GM19351 (cell line): ENCODE data around the gene UVRAG.

ENCODE experiments used
- ATAC-seq: cut with Tn5 transposase; IDR thresholded peaks from one replicate; pipeline ENCODE4 v1.9.1; 2021; ENCODE audit warnings: mild to moderate bottlenecking, moderate library complexity; ENCODE audit not compliant: unreplicated experiment

The UVRAG gene

GRCh38 chr11:76156971-76157427 lies 342.0 kb downstream of the UVRAG start:
- no peak for ATAC-seq

DNA sequence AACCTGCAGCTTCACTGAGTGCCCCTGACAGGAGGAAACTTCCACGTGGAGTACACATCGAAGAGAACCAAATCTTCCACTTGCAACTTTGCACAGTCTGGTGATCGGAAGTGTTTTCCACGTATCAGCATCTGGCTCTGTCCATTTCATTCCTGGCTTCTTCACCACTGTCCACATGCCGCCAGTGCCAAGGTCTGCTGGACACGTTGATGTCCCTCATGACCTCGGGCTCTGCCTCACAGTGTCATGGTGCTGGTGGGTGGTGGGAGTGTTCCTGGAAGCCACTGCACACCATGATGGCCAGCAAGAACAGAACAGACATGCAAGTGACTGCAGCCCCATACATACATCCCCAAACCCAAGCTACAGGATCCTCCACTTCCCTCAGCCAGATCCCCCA lies 342.9 kb downstream of the UVRAG start:
- ATAC-seq: no peak

- no peak for ATAC-seq
Observed at GRCh38 chr11:76158394-76159302, 343.6 kb downstream of the UVRAG start.

DNA sequence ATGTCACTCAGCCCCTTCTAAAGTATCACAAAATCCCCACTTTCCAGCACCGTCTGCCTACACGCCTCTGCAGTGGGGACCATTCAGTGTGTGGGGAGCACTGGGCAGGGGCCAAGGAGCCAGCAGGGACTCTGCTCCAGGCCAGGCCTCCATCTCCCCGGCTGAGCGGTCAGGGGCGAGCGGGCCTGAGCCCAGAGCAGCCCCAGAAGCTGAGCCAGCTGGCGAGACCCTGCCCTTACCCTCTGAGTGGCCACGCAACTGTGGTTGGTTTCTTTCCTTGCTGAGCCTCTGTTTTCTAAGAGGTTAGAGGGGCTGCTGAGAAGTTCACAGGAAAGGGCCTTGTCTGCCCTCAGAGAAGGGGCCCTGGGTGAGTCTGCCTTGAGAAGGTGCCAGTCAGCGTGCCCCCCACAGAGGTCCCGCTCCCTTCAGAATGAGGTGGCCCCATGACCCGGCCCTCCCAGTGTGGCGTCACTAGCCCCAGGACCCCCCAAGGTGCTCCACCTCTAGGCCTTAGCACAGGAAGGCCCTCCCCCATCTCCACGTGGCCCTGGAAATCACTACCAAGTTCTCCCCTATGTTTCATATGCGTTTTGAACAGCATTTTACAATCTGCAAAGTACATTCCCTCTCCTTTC lies 344.4 kb downstream of the UVRAG start:
- ATAC-seq: no peak

DNA sequence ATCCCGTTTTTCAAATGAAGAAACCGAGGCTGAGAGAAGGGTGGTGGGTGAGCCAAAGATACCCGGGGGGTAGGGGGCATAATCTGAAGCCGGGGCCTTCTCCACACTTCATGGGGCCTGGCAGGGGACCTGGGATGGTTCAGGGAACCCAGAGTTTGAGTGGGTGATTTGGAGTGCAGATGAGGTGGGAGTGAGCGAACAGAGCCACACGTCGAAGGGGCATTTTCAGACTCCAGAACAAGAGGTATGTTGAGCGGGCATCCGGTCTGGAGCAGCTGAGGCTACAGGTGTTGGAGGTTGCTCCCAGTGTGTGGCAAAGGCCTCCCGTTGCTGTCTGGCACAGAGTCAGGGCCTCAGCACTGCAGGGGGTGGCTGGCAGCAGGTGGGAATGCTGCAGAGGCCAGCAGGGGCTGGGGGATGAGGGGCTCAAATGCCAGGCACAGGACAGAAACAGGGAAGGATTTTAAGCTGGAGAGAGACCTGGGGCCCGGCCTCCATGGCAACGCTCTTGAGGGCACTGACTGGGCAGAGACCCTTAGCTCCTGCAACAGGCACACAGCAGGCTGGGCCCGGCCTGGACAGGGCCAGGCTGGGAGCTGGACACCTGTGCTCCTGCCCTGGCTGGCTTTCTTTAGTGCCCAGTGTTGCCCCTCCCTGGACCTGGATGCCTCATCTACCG lies 345.1 kb downstream of the UVRAG start:
- ATAC-seq: no peak

- ATAC-seq: no peak
Observed at GRCh38 chr11:76160856-76161255, 345.8 kb downstream of the UVRAG start.

DNA sequence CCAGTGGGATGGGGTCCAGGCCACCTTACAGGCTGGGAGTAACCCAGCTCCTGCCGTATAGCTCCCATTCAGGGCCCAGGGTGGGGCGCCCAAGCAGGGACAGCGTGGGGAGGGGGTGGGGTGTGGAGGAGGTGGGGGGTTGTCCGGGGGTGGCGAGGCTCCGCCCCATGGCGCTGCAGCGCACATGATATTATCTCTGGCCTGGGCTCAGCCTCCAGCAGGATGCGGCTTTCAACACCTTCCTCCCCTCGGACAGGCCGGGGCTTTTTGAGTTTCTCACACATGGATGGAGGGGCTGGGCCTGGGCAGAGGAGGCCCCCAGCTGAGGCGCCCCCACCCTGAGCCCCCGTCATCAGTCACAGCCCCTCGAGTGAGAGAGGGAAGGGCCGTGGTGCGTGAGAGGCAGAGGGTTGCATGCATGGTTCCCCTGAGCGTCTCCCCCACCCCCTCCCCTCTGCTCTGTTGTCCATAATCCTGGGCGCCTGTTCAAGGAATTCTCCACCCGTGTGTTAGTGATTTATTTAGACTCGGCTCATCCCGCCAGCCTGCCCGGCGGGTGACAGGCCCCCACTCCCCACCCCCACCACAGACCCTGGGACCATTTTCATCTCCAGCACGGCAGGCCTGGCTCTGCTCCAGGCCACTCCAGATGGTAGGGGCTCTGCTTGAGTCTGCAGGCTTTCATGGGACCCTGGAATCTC lies 346.4 kb downstream of the UVRAG start:
- no peak for ATAC-seq

- no peak for ATAC-seq
Observed at GRCh38 chr11:76162336-76163288, 347.6 kb downstream of the UVRAG start.

DNA sequence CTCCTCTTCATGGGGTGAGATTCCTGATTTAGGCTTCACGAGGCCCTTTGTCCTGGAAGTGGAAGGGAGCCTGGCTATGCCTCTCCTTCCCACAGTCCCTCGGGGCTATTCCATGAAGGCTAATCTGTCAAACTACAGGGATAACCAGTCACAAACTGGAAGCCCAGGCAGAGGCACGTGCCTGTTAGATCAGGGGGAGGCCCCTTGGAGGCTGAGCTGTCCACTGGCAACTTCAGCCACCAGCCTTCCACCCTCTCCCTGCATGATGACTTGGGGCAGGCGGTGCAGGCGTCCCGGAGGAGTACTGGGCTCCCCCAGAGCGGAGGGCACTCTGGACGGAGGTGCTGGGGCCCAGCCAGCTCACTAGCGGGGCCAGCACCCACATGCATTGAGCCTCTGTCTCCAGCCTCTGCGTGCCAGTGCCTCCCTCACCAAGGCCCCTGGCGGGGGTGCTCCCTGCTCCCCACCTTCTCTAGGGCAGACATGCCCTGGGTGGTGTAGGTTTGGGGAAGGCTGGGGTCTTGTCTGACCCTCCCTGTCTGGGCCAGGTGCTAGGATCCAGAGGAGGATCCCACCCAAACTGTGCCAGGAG lies 348.4 kb downstream of the UVRAG start:
- no peak for ATAC-seq

DNA sequence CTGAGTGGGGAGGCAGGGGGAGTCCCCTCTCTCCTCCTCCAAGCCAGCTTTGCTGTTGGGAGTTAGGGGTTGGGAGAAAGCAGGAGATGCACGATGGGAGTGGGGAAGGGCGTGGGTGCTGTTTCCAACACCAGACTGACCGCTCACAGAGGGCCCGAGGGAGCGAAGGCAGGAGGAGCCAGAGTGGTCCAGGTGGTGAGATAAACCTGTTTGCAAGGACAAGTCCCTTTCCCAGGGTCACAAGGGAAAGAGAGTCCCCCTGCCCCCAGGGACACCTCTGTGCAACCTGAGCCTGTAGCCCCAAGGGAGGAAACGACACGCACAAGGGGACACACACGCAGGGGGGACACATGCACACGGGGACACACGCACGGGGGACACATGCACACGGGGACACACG lies 349.1 kb downstream of the UVRAG start:
- no peak for ATAC-seq

DNA sequence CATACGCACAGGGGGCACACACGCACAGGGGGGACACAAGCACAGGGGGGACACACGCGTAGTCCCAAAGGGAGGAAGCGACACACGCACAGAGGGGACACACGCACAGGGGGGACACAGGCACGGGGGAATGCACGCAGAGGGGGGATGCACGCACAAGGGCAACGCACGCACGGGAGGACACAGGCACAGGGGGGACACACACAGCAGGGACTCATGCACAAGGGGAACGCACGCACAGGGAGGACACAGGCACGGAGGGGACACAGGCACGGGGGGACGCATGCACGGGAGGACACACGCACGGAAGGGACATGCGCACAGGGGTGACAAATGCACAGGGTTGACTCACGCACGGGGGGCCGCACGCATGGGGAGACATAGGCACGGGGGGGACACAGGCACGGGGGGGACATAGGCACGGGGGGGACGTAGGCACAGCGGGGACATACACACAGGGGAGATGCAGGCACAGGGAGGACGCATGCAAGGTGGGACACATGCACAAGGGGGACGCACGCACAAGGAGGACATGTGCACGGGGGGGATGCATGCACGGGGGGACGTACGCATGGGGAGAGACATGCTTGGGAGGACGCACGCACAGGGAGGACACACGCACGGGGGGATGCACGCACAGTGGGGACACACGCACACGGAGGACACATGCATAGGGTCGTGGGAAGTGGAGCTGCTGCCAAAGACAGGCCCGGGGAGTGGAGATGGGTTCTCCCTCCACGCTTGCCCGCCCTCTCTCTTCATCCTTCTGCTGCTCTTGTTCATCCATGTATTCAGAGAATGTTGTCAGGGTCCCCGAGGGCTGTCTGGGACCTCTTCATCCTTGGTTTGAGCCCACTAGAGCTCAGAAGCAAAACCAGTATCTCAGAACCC lies 350.1 kb downstream of the UVRAG start:
- no peak for ATAC-seq

GRCh38 chr11:76166314-76166713 lies 351.3 kb downstream of the UVRAG start:
- peak; percentile 62 for ATAC-seq

DNA sequence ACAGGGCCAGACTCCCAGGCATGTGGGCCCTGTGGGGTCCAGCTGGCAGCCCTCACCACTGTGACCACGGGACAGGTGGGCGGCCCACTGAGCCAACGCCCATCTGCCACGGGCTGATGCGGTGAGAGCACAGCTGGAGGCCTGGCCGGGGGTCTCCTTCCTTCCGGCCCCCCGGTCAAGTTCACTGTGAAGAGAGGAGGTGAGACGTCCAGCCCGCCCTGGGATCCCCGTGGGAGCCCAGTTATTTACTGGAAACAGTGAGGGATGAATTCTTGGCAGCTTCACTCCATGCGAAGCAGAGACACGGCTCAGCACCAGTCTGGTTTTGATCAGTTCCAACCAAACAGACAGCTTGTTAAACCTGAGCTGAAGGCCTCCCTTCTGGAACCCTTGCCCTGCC lies 352.6 kb downstream of the UVRAG start:
- no peak for ATAC-seq

GRCh38 chr11:76169473-76169896 lies 354.5 kb downstream of the UVRAG start:
- no peak for ATAC-seq

DNA sequence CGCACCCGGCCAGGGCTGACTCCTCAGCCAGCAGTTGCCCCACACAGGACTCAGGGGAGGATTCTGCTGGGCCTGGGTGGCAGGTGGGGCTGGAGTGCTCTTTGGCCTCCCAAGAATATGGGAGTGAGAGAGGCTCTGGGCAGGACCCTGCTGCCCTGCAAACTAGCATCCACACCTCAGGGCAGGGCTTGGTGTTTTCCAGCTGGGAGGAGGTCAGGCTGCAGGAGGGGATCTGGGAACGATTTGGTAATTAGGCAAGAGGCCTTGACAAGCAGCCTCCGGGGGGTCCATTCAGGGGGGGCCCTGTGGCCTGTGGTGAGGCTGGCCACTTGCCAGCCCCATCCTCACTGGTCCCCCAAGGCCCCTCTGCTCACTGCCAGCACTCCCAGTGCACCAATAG lies 355.5 kb downstream of the UVRAG start:
- no peak for ATAC-seq

- ATAC-seq: no peak
Observed at GRCh38 chr11:76172583-76172982, 357.6 kb downstream of the UVRAG start.

GRCh38 chr11:76173663-76174062 lies 358.7 kb downstream of the UVRAG start:
- no peak for ATAC-seq

- ATAC-seq: no peak
Observed at GRCh38 chr11:76174330-76174729, 359.3 kb downstream of the UVRAG start.

DNA sequence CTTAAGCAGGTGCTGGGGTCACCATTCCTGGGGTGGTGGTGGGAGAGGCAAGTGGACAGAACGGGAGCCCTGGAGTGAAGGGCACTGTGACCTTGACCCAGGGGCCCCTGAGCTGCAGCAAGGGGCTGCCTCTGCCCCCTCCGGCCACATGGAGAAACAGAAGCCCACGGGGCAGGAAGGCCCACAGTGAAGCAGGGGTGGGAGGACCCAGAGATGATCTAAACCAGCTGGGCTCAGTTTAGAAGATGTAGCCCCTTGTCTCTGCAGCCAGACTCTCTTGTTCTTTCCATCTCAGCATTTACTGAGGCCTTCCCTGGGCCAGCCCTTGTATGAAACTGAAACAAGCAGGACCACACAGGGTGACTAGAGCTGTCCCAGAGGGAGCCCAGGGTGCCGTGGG lies 360.8 kb downstream of the UVRAG start:
- ATAC-seq: no peak
